GM12878 (cell line): ENCODE measurements around the gene TAF13. TPM values are rescaled to one million over a fixed set of nuclear protein-coding genes. Genes with fewer than 3 reads are reported as not detected.

Experiments
- ATAC-seq: fragments of 200-7000 bp; cut with Tn5 transposase; 3 replicates; pipeline ENCODE4 v1.9.1; 2020; ENCODE audit warnings: mild to moderate bottlenecking, moderate library complexity
- BruUV-seq: library from RNA; stranded (reverse); fragments of 400-500 nt; replicated peaks from 2 replicates; lab custom pipeline; 2021; lab: Mats Ljungman, UMichigan
- CTCF ChIA-PET: fragments of 300-600 bp; sonication (Branson Sonifier 250); formaldehyde crosslinking; extraction: SDS; loops from one replicate; lab custom pipeline; 2021; ENCODE audit warnings: inconsistent platforms; lab: Yijun Ruan, JAX
- POLR2A ChIA-PET: fragments of 350-600 bp; formaldehyde crosslinking; extraction: SDS; loops from one replicate; lab custom pipeline; 2021; ENCODE audit warnings: inconsistent platforms; lab: Charles Lee
- RAD21 ChIA-PET: fragments of 300-600 bp; sonication (Branson Sonifier 250); formaldehyde crosslinking; loops from one replicate; lab custom pipeline; 2023; ENCODE audit warnings: antibody characterized with exemption; ENCODE audit not compliant: unreplicated experiment; lab: Charles Lee
- SMC1A ChIA-PET: fragments of 300-600 bp; sonication (Branson Sonifier 250); formaldehyde crosslinking; loops from one replicate; lab custom pipeline; 2023; ENCODE audit not compliant: unreplicated experiment, uncharacterized antibody; lab: Charles Lee
- DNase-seq: peaks from one replicate; pipeline ENCODE4 v3.0.0-alpha.2; 2011; ENCODE audit warnings: low read depth, low spot score
- FAIRE-seq: peaks from 3 replicates; lab custom pipeline; 2011; peaks lifted over from hg19 to GRCh38; lab: Jason Lieb, UNC
- H2AFZ ChIP-seq: 2 replicates; pipeline ENCODE4 v1.6.0; 2011; ENCODE audit warnings: low read depth, low read length, control low read depth; ENCODE audit not compliant: control insufficient read depth
- H3K27ac ChIP-seq: 2 replicates; pipeline ENCODE4 v1.5.1; 2011; ENCODE audit warnings: control low read depth; ENCODE audit not compliant: control insufficient read depth, insufficient read depth
- H3K27me3 ChIP-seq, 2 experiments: replicated peaks in 1 of 2; 2 replicates each; pipeline versions ENCODE4 v1.6.0 to v1.6.1; 2011; ENCODE audit warnings: low read length in 1 of 2; ENCODE audit not compliant: control insufficient read depth in 2 of 2, insufficient read depth in 2 of 2
- H3K36me3 ChIP-seq, 2 experiments: 2 replicates each; pipeline ENCODE4 v1.5.1; 2011; ENCODE audit warnings: low read length in 1 of 2; ENCODE audit not compliant: control insufficient read depth in 2 of 2, insufficient read depth in 2 of 2
- H3K4me1 ChIP-seq: 2 replicates; pipeline ENCODE4 v1.6.1; 2011; ENCODE audit warnings: mild to moderate bottlenecking, low read length, moderate library complexity, mixed read lengths; ENCODE audit not compliant: control insufficient read depth, insufficient read depth
- H3K4me2 ChIP-seq: 2 replicates; pipeline ENCODE4 v1.6.0; 2011; ENCODE audit warnings: control low read depth; ENCODE audit not compliant: control insufficient read depth, insufficient read depth
- H3K4me3 ChIP-seq: fragments of 200-600 bp; sonication (generic); 2 replicates; pipeline ENCODE4 v1.5.1; 2016
- H3K79me2 ChIP-seq: 2 replicates; pipeline ENCODE4 v1.6.0; 2011; ENCODE audit warnings: low read length; ENCODE audit not compliant: control insufficient read depth, insufficient read depth
- H3K9ac ChIP-seq: 2 replicates; pipeline ENCODE4 v1.8.0; 2011; ENCODE audit warnings: low read length, control low read depth, mixed read lengths; ENCODE audit not compliant: control insufficient read depth, insufficient read depth
- H3K9me3 ChIP-seq: replicated peaks from 3 replicates; pipeline ENCODE4 v1.5.1; 2011; ENCODE audit warnings: mild to moderate bottlenecking, low read length; ENCODE audit not compliant: control insufficient read depth, insufficient read depth
- H4K20me1 ChIP-seq: 2 replicates; pipeline ENCODE4 v1.6.0; 2011; ENCODE audit not compliant: control insufficient read depth, insufficient read depth
- BACH1 ChIP-seq: fragments of 450-650 bp; IDR thresholded peaks from 2 replicates; pipeline ENCODE4 v1.6.1; 2017; ENCODE audit warnings: mild to moderate bottlenecking, borderline replicate concordance
- BCLAF1 ChIP-seq: fragments of 450-650 bp; IDR thresholded peaks from 2 replicates; pipeline ENCODE4 v1.6.1; 2017; ENCODE audit warnings: antibody characterized with exemption, mild to moderate bottlenecking, moderate library complexity
- CBX5 ChIP-seq: sonication (generic); IDR thresholded peaks from 2 replicates; pipeline ENCODE4 v1.6.1; 2016; ENCODE audit warnings: low read depth, moderate library complexity, mild to moderate bottlenecking, inconsistent platforms
- CHD4 ChIP-seq: fragments of 200-600 bp; sonication (generic); IDR thresholded peaks from 2 replicates; pipeline ENCODE4 v1.6.1; 2016; ENCODE audit warnings: mild to moderate bottlenecking
- FOXK2 ChIP-seq: fragments of 450-650 bp; IDR thresholded peaks from 2 replicates; pipeline ENCODE4 v1.6.1; 2017; ENCODE audit warnings: mild to moderate bottlenecking, moderate library complexity
- MTA2 ChIP-seq: fragments of 450-650 bp; IDR thresholded peaks from 2 replicates; pipeline ENCODE4 v1.6.1; 2016; ENCODE audit warnings: low read depth, mild to moderate bottlenecking, moderate library complexity
- NFYB ChIP-seq: IDR thresholded peaks from 2 replicates; pipeline ENCODE4 v1.6.1; 2011; ENCODE audit warnings: low read depth, mild to moderate bottlenecking, low read length, improper control_type of control experiment, moderate library complexity; ENCODE audit not compliant: insufficient read depth
- PAX8 ChIP-seq: fragments of 450-650 bp; IDR thresholded peaks from 2 replicates; pipeline ENCODE4 v1.6.1; 2017; ENCODE audit warnings: mild to moderate bottlenecking, moderate library complexity
- SPI1 ChIP-seq: IDR thresholded peaks from 2 replicates; pipeline ENCODE4 v1.6.1; 2011; ENCODE audit warnings: low read depth, mild to moderate bottlenecking, low read length, moderate library complexity, borderline replicate concordance; ENCODE audit not compliant: insufficient read depth
- YBX1 ChIP-seq: fragments of 450-650 bp; IDR thresholded peaks from 2 replicates; pipeline ENCODE4 v1.6.1; 2016; ENCODE audit warnings: antibody characterized with exemption
- ZBTB4 ChIP-seq: fragments of 450-650 bp; formaldehyde crosslinking; IDR thresholded peaks from 2 replicates; pipeline ENCODE4 v1.4.0; 2022; ENCODE audit warnings: mild to moderate bottlenecking, moderate library complexity
- WGBS: methylation state at CpG from one replicate; pipeline ENCODE4 v1.1.6; 2016; ENCODE audit warnings: low lambda C conversion rate; ENCODE audit not compliant: insufficient replicate concordance, insufficient coverage; ENCODE audit errors: missing lambda C conversion rate; 5-methylcytosine and 5-hydroxymethylcytosine counted together
- in situ Hi-C: fragments of 300-500 bp; cut with MboI; formaldehyde crosslinking; loops from 9 replicates; pipeline ENCODE4 v1.14.3; 2018; ENCODE audit warnings: mixed read lengths
- intact Hi-C: fragments of 100-400 bp; cut with micrococcal nuclease; formaldehyde crosslinking; loops from one replicate; pipeline ENCODE4 v1.14.2; 2022; ENCODE audit not compliant: unreplicated experiment
- polyA plus RNA-seq, 11 experiments: library from polyadenylated mRNA; depleted of rRNA in 4 of 11; unstranded in 6 of 11; stranded (reverse) in 5 of 11; fragments of >200 nt; fragmentation: Nextera tagmentation in 4 of 11; fragmentation: Illumina TruSeq in 1 of 11; extraction: Ambion mirVana in 4 of 11; extraction: Trizol in 1 of 11; gene quantifications; 1 replicate in 1 of 11; 2 replicates in 10 of 11; pipeline versions ENCODE4 v1.2.1 to v1.2.3, GENCODE V29; 2011 to 2016; ENCODE audit warnings: inconsistent platforms in 2 of 11, missing spikeins in 2 of 11, low read depth in 1 of 11
- total RNA-seq, 4 experiments: library from RNA; depleted of rRNA in 3 of 4; stranded (reverse); fragments of >200 nt in 3 of 4; fragmentation: Illumina TruSeq in 1 of 4; extraction: Trizol in 1 of 4; gene quantifications; 2 replicates each; pipeline versions ENCODE4 v1.2.1 to v1.2.3, GENCODE V29; 2013 to 2021

Gene TAF13
- total and polyA plus RNA-seq, 10 of the 15 experiments (the other 5 are each of a cell fraction or from before 2014, with no cell fraction given): 8.1 to 30.6 (median 18.0) TPM

GRCh38 chr1:109061183-109061582 is 14.6 kb downstream of the TAF13 start:
- RAD21 ChIA-PET: no interaction called here
- intact Hi-C loops (no loop called here), in situ Hi-C loops (no loop called here)
- FAIRE-seq: no peak
- DNase-seq: no peak
- ATAC-seq: no peak
- no peak overlapping the region for H3K9ac ChIP-seq
- H3K27me3 ChIP-seq: no peaks in the 10 kb centered on the region
- 81% methylated on average over 4 of the region's 4 CpGs for WGBS
- no peaks in the 10 kb centered on the region for H3K79me2 ChIP-seq
- no peaks in the 10 kb centered on the region for H4K20me1 ChIP-seq
- no peak overlapping the region for H3K27ac ChIP-seq
- no peaks in the 10 kb centered on the region for H3K4me1 ChIP-seq
- CTCF ChIA-PET: interaction anchor here (0.7 to 1.2 kb wide), 2 partner anchors 26 to 39 kb away, joined by 3 read pairs; no protein-coding TSS in a partner anchor
- no peak overlapping the region for H2AFZ ChIP-seq
- SMC1A ChIA-PET: no interaction called here
- H3K9me3 ChIP-seq: no peaks in the 10 kb centered on the region
- H3K4me3 ChIP-seq: no peak overlapping the region
- no peak overlapping the region for H3K4me2 ChIP-seq
- BruUV-seq: no TSS peak
- no peak for TF ChIP-seq PAX8
- no peak for TF ChIP-seq SPI1
- no peak for TF ChIP-seq CBX5
- TF ChIP-seq ZBTB4 (CRISPR knock-in tag): no peak
- TF ChIP-seq FOXK2: no peak
- TF ChIP-seq NFYB: no peak
- no peak for TF ChIP-seq YBX1
- TF ChIP-seq BACH1: no peak
- TF ChIP-seq BCLAF1: no peak
- TF ChIP-seq MTA2: no peak
- no peak for TF ChIP-seq CHD4
- POLR2A ChIA-PET: no interaction called here
- no peaks in the 10 kb centered on the region; a peak in 1 of 4 replicates for H3K36me3 ChIP-seq
